PC-3 (cell line): ENCODE measurements around the gene NDUFA11. TPM values are rescaled to one million over a fixed set of nuclear protein-coding genes. Genes with fewer than 3 reads are reported as not detected.
"Not testable (repeated sequence)": the region's sequence is repeated elsewhere in the genome, so short reads cannot be mapped to it uniquely, and the experiment has no call there.

ENCODE experiments used
- ATAC-seq: fragments of 200-7000 bp; cut with Tn5 transposase; 2 replicates; pipeline ENCODE4 v1.9.1; 2020; ENCODE audit warnings: mild to moderate bottlenecking, moderate library complexity
- BruUV-seq: library from RNA; stranded (reverse); fragments of 400-500 nt; replicated peaks from 2 replicates; lab custom pipeline; 2021; lab: Mats Ljungman, UMichigan
- CTCF ChIA-PET: fragments of 300-600 bp; sonication (Branson Sonifier 250); formaldehyde crosslinking; loops from one replicate; lab custom pipeline; 2022; ENCODE audit warnings: antibody characterized with exemption; lab: Charles Lee
- POLR2A ChIA-PET: fragments of 300-600 bp; sonication (Branson Sonifier 250); formaldehyde crosslinking; loops from one replicate; lab custom pipeline; 2022; ENCODE audit warnings: antibody characterized with exemption; ENCODE audit not compliant: unreplicated experiment; lab: Charles Lee
- DNase-seq: peaks from one replicate; pipeline ENCODE4 v3.0.0-alpha.2; 2015
- H2AFZ ChIP-seq: fragments of 300-600 bp; sonication (generic); 2 replicates; pipeline ENCODE4 v1.6.0; 2016; ENCODE audit warnings: antibody characterized with exemption, low read length
- H3F3A ChIP-seq: fragments of 300-600 bp; sonication (generic); one replicate; pipeline ENCODE4 v1.6.0; 2017; ENCODE audit warnings: antibody characterized with exemption, low read length, control low read depth, mild to moderate bottlenecking; ENCODE audit not compliant: unreplicated experiment
- H3K27ac ChIP-seq: fragments of 300-600 bp; sonication (generic); 2 replicates; pipeline ENCODE4 v1.5.1; 2016; ENCODE audit warnings: mild to moderate bottlenecking, low read length
- H3K27me3 ChIP-seq: fragments of 300-600 bp; sonication (generic); 2 replicates; pipeline ENCODE4 v1.6.1; 2016; ENCODE audit warnings: low read length, mixed read lengths
- H3K36me3 ChIP-seq: fragments of 300-600 bp; sonication (generic); 2 replicates; pipeline ENCODE4 v1.6.1; 2016; ENCODE audit warnings: low read depth, mixed run types, low read length, mixed read lengths
- H3K4me1 ChIP-seq: fragments of 300-600 bp; sonication (generic); 2 replicates; pipeline ENCODE4 v1.5.1; 2016; ENCODE audit warnings: low read length; ENCODE audit not compliant: insufficient read depth
- H3K4me2 ChIP-seq: fragments of 300-600 bp; sonication (generic); 2 replicates; pipeline ENCODE4 v1.6.0; 2016; ENCODE audit warnings: low read length
- H3K4me3 ChIP-seq: fragments of 300-600 bp; sonication (generic); 2 replicates; pipeline ENCODE4 v1.5.1; 2016; ENCODE audit warnings: mild to moderate bottlenecking, low read length, mixed read lengths
- H3K79me2 ChIP-seq: fragments of 300-600 bp; sonication (generic); 2 replicates; pipeline ENCODE4 v1.6.1; 2017; ENCODE audit warnings: low read length, mixed read lengths
- H3K9ac ChIP-seq: fragments of 300-600 bp; sonication (generic); 2 replicates; pipeline ENCODE4 v1.6.0; 2016; ENCODE audit warnings: mild to moderate bottlenecking, low read length
- H3K9me2 ChIP-seq: fragments of 300-600 bp; sonication (generic); replicated peaks from 2 replicates; pipeline ENCODE4 v1.6.1; 2016; ENCODE audit warnings: mixed run types, low read length, mixed read lengths
- H3K9me3 ChIP-seq: fragments of 300-600 bp; sonication (generic); 2 replicates; pipeline ENCODE4 v1.6.1; 2016; ENCODE audit warnings: low read length, mixed read lengths
- H4K20me1 ChIP-seq: fragments of 300-600 bp; sonication (generic); 2 replicates; pipeline ENCODE4 v1.6.1; 2016; ENCODE audit warnings: low read length, mixed read lengths
- EZH2 ChIP-seq: fragments of 300-600 bp; sonication (generic); IDR thresholded peaks from one replicate; pipeline ENCODE4 v1.6.1; 2017; ENCODE audit warnings: antibody characterized with exemption, mild to moderate bottlenecking, low read length; ENCODE audit not compliant: unreplicated experiment
- EZH2phosphoT487 ChIP-seq: fragments of 300-600 bp; sonication (generic); IDR thresholded peaks from 2 replicates; pipeline ENCODE4 v1.6.1; 2018; ENCODE audit warnings: mild to moderate bottlenecking, antibody characterized with exemption, low read length, borderline replicate concordance
- intact Hi-C: fragments of 100-400 bp; cut with micrococcal nuclease; formaldehyde crosslinking; loops from 2 replicates; pipeline ENCODE4 v1.9.0; 2023
- total RNA-seq: library from RNA; depleted of rRNA; stranded (reverse); fragments of >200 nt; gene quantifications from 2 replicates; pipeline ENCODE4 v1.2.3, GENCODE V29; 2014
- TF ChIP-seq, protein P1 (sequence below): fragments of 300-600 bp; sonication (generic); conservative IDR thresholded peaks from 2 replicates; pipeline ENCODE4 v1.5.1; 2017; ENCODE audit warnings: antibody characterized with exemption, low read depth, mild to moderate bottlenecking, low read length

Gene NDUFA11
- total RNA-seq, 1 experiment from 2014 or later = 669 TPM

DNA sequence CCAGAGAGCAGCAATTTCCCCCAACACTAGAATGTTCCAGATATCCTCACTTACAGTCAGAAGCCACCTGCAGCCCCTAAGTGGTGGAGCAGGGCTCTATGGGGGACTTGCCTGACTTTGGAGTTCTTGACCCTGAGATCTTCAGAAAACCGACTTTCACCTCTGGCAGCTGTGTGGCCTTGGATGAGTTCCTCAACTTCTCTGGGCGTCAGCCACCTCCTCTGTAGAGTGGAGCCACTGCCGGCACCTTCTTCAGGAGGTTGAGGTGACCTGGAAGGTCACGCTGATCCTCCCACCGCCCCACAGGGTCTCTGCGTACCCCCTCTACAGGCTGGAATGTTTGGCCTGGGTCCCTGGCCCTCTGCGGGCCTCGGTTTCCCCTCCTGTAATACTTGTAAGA, 26.2 kb downstream of the NDUFA11 start:
- H3K4me3 ChIP-seq = no peak overlapping the region
- intact Hi-C loops = no loop called here
- ChIA-PET POLR2A (no interaction called here), CTCF (no interaction called here)
- no peak for DNase-seq
- no peak overlapping the region for H3K9ac ChIP-seq
- peaks cover 3% of the 10 kb centered on the region for H3F3A ChIP-seq
- no peaks in the 10 kb centered on the region for H3K4me1 ChIP-seq
- no peaks in the 10 kb centered on the region for H3K9me3 ChIP-seq
- peaks cover 19% of the 10 kb centered on the region for H3K27me3 ChIP-seq
- H3K9me2 ChIP-seq = no peaks in the 10 kb centered on the region
- H4K20me1 ChIP-seq = no peaks in the 10 kb centered on the region
- ATAC-seq = no peak
- no peak overlapping the region for H3K4me2 ChIP-seq
- no TSS peak for BruUV-seq
- no peak overlapping the region for H3K27ac ChIP-seq
- TF ChIP-seq EZH2phosphoT487 (no peak), EZH2 (no peak)
- TF ChIP-seq, protein P1, sequence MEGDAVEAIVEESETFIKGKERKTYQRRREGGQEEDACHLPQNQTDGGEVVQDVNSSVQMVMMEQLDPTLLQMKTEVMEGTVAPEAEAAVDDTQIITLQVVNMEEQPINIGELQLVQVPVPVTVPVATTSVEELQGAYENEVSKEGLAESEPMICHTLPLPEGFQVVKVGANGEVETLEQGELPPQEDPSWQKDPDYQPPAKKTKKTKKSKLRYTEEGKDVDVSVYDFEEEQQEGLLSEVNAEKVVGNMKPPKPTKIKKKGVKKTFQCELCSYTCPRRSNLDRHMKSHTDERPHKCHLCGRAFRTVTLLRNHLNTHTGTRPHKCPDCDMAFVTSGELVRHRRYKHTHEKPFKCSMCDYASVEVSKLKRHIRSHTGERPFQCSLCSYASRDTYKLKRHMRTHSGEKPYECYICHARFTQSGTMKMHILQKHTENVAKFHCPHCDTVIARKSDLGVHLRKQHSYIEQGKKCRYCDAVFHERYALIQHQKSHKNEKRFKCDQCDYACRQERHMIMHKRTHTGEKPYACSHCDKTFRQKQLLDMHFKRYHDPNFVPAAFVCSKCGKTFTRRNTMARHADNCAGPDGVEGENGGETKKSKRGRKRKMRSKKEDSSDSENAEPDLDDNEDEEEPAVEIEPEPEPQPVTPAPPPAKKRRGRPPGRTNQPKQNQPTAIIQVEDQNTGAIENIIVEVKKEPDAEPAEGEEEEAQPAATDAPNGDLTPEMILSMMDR = no peak
- no peaks in the 10 kb centered on the region for H3K36me3 ChIP-seq
- H2AFZ ChIP-seq = no peak overlapping the region
- no peaks in the 10 kb centered on the region for H3K79me2 ChIP-seq

DNA sequence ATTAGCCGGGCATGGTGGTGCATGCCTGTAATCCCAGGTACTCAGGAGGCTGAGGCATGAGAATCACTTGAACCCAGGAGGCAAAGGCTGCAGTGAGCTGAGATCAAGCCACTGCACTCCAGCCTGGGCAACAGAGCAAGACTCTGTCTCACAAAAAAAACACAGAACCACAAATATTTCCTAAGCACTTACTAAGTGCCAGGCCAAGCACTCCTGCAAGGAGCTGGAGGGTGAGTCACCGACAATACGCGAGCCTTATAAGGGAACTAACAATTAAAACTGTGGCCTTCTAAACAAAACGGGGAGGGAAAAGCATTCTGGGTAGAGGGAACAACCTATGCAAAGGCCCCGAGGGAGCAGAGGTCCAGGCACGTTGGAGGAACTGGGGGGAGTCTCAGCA, 29.1 kb downstream of the NDUFA11 start:
- H3K4me2 ChIP-seq, POLR2A ChIA-PET, H3K9ac ChIP-seq, H3K27me3 ChIP-seq, H3K4me1 ChIP-seq, H2AFZ ChIP-seq, BruUV-seq, H3K27ac ChIP-seq, CTCF ChIA-PET, H4K20me1 ChIP-seq, intact Hi-C loops, H3K9me2 ChIP-seq, H3F3A ChIP-seq, H3K79me2 ChIP-seq, H3K4me3 ChIP-seq, H3K9me3 ChIP-seq, H3K36me3 ChIP-seq: not testable (repeated sequence)
- DNase-seq (peak; percentile 56), ATAC-seq (0 out of 2 replicates have a peak, but pooled peaks have one; percentile 18)

DNA sequence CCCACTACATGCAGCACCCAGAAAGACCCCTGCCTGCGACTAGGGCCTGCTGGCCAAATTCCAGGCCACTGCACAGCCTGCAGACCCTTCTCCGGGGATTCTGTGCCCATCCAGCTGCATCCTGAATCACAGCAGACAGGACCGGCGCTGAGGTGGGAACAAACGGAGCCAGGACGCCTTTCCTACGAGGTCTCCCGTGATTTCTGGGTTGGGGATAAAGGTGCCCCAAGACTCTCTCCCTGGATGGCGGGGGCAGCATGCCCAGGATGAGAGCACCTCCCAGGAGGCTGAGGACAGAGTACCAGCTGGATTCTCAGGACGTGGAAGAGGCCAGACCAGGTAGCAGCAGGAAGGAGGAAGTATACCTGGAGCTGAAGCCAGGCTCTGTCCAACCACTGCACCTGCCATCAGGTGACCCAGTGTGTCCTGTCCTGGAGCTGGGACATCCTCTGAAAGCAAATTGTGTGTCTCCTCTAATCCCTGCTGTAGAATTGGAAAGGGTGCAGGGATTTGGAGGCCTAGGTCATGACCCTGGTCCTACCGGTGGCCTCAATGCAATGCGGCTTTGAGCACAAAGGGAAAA, 29.9 kb downstream of the NDUFA11 start:
- Histone ChIP-seq H2AFZ (no peak overlapping the region), H3K79me2 (no peaks in the 10 kb centered on the region), H3K4me1 (no peaks in the 10 kb centered on the region), H3K9me3 (no peaks in the 10 kb centered on the region), H3K9me2 (no peaks in the 10 kb centered on the region), H3K4me3 (no peak overlapping the region), H3K9ac (no peak overlapping the region), H3K4me2 (no peak overlapping the region), H3K27ac (no peak overlapping the region), H3K27me3 (no peaks in the 10 kb centered on the region), H3K36me3 (no peaks in the 10 kb centered on the region), H3F3A (peaks cover 3% of the 10 kb centered on the region), H4K20me1 (no peaks in the 10 kb centered on the region)
- ChIA-PET CTCF (no interaction called here), POLR2A (no interaction called here)
- intact Hi-C loops = no loop called here
- DNase-seq = no peak
- TF ChIP-seq EZH2 = no peak
- TF ChIP-seq EZH2phosphoT487 = no peak
- no peak for ATAC-seq
- no TSS peak for BruUV-seq

DNA sequence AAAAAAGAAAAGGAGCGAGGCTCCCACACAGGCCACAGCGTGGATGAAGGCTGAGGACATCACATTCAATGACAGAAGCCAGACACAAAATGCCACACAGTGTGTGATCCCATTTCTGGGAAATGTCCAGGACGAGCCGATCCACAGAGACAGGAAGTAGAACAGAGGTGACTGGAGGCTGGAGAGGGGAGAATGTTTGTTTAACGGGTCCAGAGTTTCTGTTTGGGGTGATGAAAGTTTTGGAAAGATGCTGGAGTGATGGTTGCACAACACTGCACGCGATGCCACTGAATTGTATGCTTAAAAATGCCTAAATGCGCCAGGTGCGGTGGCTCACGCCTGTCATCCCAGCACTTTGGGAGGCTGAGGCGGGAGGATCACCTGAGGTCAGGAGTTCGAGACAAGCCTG, 32.6 kb downstream of the NDUFA11 start:
- Histone ChIP-seq H3K9me2 (no peaks in the 10 kb centered on the region), H4K20me1 (no peaks in the 10 kb centered on the region), H3F3A (peaks cover 3% of the 10 kb centered on the region), H2AFZ (no peak overlapping the region), H3K9ac (no peak overlapping the region), H3K4me2 (no peak overlapping the region), H3K9me3 (no peaks in the 10 kb centered on the region), H3K27ac (no peak overlapping the region), H3K79me2 (no peaks in the 10 kb centered on the region), H3K27me3 (no peaks in the 10 kb centered on the region), H3K4me3 (no peak overlapping the region), H3K36me3 (no peaks in the 10 kb centered on the region), H3K4me1 (no peaks in the 10 kb centered on the region)
- BruUV-seq = no TSS peak
- DNase-seq = no peak
- POLR2A ChIA-PET = no interaction called here
- ATAC-seq = no peak
- CTCF ChIA-PET = no interaction called here
- TF ChIP-seq, protein P1 = no peak
- TF ChIP-seq EZH2 (no peak), EZH2phosphoT487 (no peak)
- intact Hi-C loops = no loop called here
